NCI-H82 (cell line): ENCODE results near the gene PAQR7.
A peak's percentile ranks its signal among the peaks of the same experiment; 100 is the strongest.
"Not testable (repeated sequence)": the region's sequence is repeated elsewhere in the genome, so short reads cannot be mapped to it uniquely, and the experiment has no call there.

ENCODE experiments used
- DNase-seq: peaks from one replicate; lab custom pipeline; 2025; lab: John Stamatoyannopoulos, UW

Gene PAQR7

DNA sequence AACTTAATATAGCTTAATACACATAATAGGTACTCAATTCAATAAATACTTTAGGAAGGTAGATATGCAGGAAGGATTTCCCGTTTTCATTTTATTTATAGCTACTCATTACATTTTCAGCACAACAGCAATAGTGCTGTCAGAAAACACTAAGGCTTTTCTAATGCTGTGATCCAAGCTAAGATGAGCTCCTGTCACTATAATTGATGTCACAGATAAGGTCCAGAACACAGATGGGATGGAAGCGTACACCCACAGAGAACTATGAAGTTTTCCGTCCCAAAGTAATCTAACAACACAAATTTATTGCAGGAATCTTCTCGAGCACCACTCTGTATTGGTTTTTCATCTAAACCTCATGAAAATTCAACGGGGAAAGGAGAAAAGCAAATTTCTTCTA is 29.8 kb downstream of the PAQR7 start:
- no peak for DNase-seq

DNA sequence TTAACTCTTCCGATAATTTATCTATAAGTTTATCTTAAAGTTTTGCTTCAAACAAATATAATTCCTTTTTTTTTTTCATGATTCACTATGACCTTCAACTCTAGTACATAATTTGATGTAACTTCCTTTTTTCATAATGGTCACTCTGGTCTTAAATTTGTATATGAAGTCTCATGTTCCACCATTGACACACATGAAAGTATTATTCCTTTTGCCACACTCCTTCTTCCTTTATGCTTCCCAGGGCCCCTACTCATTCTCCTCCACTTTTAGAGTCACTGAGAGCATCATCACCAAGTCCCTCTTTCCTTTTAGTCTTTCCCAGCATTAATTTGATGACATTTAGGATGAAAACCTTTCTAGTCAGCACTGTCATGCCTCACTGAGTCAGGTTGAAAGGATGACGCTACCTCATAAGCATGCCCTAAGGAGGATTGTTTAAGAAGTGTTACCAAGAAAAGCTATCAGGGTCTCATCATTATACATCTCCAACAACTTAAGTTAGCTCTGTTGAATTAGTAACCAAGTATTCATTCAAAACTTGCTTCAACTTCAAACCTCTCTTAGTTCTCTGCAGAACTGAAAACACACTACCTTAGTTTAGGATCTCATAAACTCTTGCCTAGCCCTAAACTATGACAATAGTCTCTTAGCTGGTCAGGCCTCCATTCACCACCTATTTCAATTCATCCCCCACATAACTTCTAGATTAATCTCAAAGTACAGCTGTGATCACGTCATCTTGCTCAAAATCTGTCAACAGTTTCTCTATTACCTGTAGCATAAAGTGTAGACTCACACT is 30.8 kb downstream of the PAQR7 start:
- DNase-seq = no peak

DNA sequence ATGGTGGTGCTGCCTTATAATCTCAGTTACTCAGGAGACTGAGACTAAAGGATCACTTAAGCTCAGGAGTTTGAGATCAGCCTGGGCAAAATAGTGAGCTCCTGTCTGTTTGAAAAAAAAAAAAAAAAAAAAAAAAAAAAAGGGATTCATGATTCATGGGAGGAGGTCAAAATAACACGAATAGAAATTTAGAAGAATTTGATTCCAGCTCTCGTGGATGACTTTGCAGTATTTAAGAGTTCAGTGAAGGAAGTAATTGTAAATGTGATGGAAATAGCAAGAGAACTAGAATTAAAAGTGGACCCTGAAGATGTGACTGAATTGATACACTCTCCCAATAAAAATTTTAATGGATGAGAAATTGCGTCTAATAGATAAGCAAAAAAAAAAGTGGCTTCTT is 32.0 kb downstream of the PAQR7 start:
- no peak for DNase-seq

DNA sequence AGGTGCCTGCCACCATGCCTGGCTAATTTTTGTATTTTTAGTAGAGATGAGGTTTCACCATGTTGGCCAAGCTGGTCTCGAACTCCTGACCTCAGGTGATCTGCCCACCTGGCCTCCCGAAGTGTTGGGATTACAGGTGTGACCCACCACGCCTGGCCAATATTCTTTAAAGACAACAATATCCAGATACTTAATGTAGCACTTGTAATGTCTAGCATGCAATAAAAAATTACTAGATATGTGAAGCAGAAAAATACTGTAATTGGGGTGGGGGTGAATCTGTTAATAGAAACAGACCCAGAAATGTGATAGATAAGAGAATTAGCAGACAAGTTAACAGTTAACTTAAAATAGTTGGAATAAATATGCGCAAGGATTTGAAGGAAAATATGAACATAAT is 35.7 kb downstream of the PAQR7 start:
- DNase-seq = not testable (repeated sequence)

DNA sequence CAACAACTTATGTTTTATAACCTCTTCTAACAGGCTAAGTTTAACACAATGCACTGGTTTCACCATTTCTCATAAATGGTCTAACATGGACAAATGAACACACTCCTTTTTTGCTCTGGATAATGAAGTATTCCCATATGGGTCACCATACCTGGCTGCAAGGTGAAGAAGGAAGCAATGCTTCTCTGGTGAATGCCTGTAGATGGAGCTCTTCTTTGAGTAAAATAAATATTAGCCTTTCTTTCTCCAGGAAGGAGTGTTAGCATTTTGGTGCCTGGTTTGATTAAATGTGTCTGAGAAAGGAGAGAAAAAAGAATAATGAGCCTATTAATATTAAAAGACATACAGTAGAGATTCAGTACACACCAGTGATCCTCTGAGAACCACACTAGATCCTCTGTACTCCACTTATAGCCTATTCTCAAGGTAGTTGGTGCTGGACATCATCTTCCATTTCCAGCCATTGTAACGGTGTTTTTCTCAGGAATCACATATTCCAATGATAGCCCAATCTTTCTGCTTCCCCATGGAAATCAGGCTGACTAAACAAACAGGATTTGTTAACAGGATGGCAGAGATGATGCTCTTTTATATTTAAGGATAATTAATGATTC is 38.1 kb downstream of the PAQR7 start:
- DNase-seq = peak; percentile 23

DNA sequence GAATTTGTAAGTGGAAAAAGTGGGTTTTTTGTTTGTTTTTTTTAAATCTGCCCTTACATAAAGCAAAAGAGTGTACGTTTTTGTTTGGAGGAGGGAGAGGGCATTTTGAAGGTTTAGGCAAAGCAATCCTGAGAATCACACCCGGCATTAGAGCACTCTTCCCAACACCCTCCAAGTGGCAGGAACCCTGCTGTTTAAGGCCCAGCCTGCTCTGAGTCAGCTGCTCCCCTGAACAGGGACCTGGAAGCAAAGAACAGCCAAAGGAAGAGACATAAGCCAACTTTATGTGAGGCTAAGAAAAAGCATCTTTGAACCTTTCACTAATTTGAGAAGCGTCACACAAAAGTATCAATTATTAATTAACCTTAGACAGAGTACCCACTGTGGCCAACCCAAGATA is 38.8 kb downstream of the PAQR7 start:
- DNase-seq = no peak

DNA sequence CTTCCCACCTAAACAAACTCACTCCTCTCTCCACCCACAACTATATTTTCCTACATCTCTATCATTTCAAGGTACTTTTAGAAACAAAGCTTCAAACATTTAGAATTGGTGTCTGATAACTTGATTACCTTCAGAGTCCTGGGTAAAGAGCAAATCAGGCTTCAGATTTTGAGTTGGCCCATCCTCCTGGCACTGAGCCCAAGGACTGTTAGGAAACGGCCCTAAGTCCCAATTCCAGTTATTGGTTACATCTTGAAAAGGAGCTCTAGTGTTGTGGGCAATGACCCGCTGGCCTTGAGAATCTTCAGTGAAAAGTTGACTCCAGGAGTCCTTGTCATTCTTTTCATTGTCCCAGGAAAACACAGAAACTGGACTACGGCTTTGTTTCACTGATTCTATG is 40.6 kb downstream of the PAQR7 start:
- DNase-seq = no peak

DNA sequence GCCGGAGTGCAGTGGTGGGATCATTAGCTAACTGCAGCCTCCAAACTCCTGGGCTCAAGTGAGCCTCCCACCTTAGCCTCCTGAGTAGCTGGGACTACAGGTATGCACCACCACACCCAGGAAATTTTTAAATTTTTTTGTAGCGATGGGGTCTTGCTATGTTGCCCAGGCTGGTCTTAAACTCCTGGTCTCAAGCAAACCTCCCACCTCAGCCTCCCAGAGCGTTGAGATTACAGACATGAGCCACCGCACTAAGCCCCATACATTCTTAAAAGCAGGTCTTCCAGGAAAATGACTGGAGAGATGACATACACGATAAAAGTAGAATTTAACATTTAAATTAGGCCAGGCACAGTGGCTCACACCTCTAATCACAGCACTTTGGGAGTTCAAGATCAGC is 42.4 kb downstream of the PAQR7 start:
- DNase-seq = no peak

DNA sequence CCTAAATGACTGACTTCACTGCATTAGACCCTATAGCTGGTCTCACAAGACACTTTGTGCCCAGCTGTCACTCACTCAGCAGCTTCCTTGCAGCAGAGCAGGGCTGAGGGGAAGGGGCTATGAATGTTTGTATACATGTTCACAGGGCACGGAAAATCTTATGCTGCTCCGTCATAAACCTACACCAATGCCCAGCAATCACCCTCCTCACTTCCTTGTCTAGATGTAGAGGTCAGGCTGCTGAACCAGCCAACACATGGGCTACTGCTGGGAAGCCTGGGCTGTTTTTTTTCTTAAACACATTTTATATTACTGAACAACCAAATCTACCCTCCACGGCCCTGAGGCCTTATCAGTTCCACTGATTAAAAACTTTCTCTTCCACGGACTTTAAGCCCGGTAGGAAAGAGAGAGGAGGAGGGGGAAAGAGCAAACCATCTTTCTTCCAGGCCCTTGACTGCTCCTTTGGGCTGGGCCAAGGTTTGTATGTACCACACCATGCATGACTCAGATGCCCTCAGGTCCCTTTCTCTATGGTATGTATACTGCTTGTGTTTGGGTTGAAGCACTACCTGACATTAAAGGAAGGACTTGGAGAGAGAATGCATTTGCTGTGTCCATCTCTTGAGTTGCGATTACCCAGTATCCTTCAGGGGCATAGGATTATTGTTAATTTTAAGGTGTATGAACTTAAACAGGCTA is 43.0 kb downstream of the PAQR7 start:
- no peak for DNase-seq

DNA sequence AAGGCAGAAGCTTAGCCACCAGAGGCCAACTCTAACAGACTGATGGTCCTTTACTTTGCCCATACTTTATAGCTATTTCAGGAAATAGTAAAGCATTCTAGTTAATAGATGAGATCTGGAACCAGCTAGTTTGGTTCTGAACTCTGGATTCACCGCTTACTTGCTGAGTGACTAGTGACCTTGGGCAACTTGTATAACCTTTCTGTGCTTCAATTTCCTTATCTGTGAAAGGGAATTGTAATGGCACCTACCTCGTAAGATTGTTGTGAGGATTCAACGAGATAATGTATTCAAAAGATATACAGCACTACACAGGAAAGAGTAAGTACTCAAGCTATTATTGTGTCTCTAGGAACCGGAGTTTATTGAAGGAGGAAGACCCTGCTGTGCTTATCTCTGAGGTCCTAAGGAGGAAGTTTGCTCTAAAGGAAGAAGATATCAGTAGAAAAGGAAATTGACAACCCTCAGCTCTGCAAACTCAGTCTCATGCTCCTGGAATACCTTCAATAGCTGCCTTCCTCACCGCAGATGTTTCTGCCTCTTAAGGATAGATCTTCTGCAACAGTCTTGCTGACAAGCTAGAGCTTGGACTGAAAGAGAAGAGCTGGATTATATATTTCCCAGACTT is 43.8 kb downstream of the PAQR7 start:
- no peak for DNase-seq

DNA sequence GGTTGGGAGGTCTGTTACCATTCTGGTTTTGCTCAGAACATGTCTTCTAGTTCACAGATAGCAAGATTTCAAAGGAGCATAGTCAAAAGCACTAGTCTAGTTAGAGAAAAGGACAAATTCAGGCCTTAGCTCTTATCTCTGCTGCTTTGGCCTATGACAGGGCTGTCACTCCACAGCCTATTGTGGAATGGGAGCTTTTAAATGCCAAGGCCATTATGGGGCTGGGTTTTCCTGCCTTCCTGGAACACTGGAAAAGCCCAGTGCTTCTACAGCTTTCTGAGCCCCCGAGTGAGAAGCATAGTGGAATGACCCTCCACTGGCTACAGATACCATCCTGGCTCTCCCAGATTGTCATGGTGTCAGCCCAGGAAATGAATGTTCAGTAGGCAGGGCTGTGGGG is 46.5 kb downstream of the PAQR7 start:
- DNase-seq = no peak

DNA sequence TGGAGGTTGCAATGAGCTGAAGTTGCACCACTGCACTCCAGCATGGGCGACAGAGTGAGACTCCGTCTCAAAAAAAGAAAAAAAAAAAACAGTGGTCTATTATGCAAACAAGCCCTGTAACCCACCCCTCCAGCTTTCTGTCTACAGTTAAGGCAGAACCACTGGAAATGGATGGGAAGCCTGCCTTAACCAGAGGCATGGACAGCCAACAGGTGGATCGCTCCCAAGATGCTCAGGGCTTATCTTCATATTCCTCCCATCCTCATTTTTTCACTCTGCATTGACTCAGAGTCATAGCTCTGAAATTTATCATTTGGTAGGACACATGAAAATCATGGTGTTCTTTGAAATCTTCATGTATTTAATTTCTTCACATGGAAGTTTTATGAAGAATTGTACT is 47.0 kb downstream of the PAQR7 start:
- DNase-seq = no peak

DNA sequence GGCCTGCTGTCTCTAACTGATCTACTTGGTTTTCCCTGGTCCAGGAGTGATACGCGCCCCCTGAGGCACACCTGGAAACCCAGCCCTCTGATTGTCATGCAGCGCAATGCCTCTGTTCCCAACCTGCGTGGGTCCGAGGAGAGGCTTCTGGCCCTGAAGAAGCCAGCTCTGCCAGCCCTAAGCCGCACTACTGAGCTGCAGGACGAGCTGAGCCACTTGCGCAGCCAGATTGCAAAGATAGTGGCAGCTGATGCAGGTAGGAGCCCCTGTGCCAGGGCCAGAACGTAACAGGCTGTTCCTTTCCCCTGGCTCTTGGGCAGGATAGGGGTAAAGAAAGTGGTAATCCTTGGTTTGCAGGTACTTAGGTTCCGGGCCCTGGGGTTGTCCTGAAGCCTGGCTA is 48.9 kb downstream of the PAQR7 start:
- DNase-seq = no peak

DNA sequence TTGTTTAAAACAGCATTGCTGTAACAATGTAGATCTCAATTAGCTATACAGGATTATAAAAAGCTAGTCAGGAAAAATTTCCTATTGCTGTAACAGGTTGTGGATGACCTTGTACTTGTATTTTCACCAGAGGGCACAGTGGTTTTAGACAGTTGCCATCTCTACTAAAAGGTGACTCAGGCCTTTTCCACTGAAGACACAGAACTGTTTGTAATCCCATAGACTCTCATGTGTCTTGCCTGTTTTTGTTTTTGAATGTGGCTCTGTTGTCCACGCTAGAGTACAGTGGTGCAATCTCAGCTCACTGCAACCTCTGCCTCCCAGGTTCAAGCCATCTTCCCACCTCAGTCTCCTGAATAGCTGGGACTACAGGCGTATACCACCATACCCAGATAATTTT is 49.9 kb downstream of the PAQR7 start:
- DNase-seq = no peak

DNA sequence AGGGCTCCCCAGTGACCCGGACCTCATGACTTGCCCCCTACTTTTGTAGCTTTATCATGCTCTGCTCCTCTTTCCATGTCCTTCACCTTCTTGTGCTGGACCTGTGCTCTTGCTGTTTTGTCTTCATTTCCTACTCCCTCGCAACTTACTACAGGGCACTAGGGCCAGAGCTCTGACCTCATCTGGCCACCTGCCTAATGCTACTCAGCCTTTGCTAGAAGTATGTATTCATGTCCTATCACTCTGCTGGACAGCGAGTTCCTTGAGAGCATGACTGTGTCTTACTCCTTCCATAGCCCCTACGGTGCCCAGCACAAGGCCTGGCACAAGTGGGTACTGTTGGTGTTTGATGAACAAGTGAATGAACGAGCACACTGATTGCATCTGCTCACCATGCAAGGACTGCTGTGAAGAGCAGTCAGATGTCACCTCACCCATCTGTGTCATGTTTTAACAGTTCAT is 53.8 kb downstream of the PAQR7 start:
- DNase-seq = no peak

DNA sequence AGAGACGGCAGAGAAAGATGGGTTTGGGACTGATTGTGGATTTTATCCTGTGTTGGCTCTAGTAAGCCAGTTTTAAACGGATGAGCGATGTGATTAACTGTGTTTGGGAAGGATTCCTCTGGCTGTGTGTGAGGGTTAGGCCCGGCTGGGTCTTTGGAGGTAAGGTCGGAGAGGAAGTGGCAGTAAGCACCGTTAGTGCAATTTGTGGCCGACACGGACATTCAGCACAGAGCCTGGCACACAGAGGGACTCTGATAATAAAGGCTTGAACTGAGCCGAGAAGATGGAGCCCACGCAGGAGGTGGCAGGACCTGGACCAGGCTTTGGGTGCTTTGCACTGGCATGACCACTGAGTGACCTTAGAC is 54.4 kb downstream of the PAQR7 start:
- peak; percentile 68 for DNase-seq

DNA sequence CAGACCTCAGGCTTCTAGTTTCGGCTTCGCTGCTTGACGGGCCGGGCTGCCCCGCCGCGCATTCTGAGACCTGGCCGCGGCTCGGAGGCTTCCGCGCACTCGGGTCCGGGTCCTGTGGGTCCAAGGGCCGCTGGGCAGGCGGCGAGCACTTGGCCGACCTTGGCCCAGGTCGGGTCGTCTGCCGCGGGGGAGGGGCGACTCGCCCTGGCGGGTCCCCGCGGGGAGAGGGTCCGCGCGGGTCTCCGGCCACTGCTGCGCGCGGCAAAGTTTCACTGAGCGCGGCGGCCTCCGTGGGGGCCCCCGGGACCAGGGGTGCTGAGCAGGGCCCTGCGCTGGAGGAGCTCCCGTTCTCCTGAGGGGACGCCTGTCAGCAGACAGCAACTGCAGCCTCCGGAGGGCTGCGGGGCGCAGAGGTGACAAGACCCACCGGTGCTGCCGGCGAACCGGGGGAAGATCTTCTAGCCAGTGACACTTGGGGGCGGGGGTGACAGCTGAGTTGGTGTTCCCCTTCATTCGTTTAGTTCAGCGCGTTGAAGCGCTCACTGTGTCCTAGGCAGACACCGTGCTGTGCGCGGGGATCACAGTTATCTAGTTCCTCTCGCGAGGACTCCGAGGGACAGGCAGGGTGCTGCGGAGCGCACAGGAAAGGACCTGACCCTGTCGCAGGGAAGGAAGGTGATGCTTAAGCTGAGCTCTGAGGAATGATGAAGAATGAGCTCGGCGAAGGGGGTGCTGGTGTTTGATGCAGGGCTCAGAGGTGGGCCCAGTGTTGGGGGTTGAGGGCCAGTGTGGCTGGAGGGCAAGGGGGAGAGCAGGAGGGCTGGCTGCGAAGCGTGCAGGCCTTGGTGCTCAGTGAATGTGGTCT is 55.0 kb downstream of the PAQR7 start:
- peak; percentile 79 for DNase-seq

DNA sequence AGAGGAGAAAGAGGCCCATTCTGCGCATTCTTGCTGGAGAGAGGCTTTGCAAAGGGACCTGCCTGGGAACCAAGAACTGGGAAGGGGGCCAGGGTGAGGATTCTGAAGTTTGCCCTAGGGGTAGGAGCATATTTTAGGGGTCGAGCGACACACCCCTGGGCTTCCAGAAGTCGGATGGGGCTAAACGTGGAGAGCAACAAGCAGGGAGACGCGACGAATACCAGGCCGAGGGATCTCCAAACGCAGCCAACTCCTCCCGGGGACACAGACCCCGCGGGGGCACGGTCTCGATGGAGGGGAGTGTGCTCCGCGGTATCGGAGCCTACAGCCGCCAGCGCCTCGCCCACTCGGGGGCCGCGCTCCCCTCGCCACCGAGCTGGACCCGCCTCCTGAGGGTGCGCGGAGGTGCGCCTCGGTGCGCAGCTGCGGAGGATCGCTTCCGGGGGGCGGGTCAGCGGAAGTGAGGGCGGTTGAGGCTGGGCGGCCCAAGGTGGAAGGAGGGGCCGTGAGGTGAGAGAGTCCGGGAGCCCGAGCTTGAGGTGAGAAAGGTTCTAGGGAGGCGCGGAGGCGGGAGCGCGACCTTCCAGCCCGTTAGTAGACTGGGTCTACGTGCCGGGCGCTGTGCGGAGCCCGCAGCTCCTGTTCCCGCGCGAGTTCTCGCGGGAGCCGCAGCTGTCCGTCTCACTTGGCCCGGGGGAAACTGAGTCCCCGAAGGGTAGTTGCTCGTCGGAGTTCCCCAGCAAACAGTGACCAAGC is 55.8 kb downstream of the PAQR7 start, which contains the start of gene MTFR1L:
Gene MTFR1L, plus strand, starts transcription at position 464 of the 756 bp plus-strand sequence. CDS start 3,151 bp downstream, outside the sequence.
- DNase-seq = peak; percentile 91

DNA sequence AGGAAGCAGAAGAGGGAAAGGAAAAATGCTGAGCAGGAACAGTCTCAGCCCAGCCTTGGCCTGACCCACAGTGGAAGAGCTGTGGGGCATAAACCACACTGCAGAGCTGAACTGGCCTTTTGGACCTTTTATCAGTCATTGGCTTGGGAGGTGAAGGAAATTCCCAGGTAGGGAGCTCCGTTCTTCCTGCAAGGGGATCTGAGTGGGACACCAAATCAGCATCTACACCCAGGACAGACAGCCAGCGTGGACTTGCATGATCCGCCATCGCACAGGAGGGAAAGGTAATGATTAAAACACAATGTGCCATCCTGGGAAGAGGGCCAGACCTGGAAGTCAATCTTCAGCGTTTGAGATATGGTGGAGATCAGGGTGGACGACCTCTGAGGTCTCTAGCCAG is 56.9 kb downstream of the PAQR7 start:
- DNase-seq = no peak

DNA sequence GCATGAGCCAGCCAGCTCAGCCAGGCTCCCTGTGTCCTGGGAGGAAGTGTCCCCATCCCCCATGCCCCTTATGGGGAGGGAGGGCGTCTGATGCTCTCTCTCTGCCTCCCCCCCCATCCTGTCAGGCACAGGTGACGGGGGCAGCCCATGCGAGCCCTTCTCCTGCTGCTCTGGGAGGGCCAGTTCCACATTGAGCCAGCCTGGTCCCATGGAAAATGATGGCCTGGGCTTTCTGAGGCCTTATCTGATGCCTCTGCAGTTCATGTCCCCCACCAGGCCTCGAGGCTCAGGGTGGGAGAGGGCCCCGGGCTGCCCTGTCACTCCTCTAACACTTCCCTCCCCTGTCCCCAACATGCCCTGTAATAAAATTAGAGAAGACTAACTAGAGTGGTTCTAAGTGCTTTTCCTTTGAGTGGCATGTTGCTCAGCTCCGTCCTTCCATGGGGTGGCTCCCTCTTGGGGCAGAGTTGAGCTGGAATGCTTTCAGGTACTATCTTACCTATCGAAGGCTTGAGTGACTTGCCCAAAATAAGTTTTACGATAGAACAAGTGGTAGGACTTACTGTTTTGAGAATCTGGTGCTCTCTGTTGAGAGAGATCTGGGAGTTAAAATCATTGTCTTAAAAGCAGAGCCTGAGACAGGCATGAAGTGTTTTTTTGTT is 57.5 kb downstream of the PAQR7 start:
- peak; percentile 48 for DNase-seq
